ENCODE data around the gene CRYL1.

Gene CRYL1

DNA sequence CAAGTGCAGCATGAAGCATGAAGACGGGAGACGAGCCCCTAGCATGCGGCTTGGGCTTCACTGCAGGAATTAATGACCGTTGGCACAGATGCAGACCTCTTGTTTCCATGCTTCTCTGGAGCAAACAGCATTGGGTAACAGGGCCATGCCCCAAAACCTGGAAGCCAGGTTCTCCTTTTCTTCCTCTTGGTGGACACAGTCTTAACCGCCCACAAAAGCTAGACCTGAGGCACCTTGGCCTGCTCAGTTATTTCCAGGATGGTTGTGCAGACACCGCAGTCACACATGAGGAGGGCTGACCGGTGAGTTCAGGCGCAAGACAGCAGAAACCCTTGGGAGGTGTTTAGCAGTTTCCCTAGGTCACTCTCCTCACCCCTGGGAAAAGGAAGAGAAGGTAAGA, 159.6 kb downstream of the CRYL1 start:
- H3K9me3 ChIP-seq: no peaks in the 10 kb centered on the region
- H3K36me3 ChIP-seq: no peaks in the 10 kb centered on the region
- TF ChIP-seq, protein P1, sequence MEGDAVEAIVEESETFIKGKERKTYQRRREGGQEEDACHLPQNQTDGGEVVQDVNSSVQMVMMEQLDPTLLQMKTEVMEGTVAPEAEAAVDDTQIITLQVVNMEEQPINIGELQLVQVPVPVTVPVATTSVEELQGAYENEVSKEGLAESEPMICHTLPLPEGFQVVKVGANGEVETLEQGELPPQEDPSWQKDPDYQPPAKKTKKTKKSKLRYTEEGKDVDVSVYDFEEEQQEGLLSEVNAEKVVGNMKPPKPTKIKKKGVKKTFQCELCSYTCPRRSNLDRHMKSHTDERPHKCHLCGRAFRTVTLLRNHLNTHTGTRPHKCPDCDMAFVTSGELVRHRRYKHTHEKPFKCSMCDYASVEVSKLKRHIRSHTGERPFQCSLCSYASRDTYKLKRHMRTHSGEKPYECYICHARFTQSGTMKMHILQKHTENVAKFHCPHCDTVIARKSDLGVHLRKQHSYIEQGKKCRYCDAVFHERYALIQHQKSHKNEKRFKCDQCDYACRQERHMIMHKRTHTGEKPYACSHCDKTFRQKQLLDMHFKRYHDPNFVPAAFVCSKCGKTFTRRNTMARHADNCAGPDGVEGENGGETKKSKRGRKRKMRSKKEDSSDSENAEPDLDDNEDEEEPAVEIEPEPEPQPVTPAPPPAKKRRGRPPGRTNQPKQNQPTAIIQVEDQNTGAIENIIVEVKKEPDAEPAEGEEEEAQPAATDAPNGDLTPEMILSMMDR (IDR thresholded peaks at IDR 0.05; ENCODE audit: low read depth, low read length): no peak
- no peak for DNase-seq
- no peaks in the 10 kb centered on the region for H3K4me1 ChIP-seq
- H3K27me3 ChIP-seq: peaks cover 3% of the 10 kb centered on the region; the same call in 1 of the 2 replicates
- no peak overlapping the region for H3K4me3 ChIP-seq (ENCODE audit: low read depth, low read length)

DNA sequence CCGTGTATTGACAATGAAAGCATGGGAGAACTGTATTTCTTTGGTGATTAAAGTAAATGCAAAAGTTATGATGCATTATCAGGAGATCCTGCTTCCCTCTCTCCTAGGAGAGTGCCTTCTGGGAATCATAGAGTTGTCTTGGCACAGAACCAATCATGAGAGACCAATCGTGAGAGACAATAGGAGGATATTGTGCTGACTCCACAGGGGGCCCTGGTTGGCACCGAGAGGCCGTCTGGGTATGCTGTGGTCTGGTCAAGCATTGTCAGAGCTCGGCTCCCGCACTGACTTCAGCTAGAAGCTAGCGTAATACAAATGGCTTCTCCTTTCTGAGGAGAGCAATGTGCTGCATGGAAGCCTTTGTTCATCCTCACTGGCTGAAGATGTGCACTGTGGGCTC, 162.1 kb downstream of the CRYL1 start:
- H3K4me3 ChIP-seq (ENCODE audit: low read depth, low read length): no peak overlapping the region
- no peaks in the 10 kb centered on the region for H3K9me3 ChIP-seq
- H3K27me3 ChIP-seq: no peaks in the 10 kb centered on the region
- DNase-seq: no peak
- no peaks in the 10 kb centered on the region for H3K36me3 ChIP-seq
- TF ChIP-seq, protein P1 (IDR thresholded peaks at IDR 0.05; ENCODE audit: low read depth, low read length): no peak
- no peaks in the 10 kb centered on the region for H3K4me1 ChIP-seq

DNA sequence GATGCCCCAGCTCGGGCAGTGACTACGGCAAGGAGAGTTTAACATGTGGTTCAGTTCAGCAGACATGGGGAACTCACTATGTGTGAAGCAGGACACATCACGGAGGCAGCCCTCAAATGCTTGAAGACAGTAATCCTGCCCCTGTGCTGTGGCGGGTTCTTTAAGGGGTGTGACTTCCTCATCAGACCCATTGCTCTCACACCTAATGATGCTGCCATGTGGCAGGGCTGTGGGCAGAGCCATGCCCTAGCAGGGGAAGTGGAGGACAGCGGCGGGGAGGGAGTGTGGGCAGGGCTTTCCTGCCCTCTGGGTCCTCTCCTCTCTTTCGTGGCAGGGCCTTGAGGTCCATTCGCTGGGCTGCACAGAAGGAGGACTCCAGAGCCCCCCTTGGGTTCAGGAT, 162.5 kb downstream of the CRYL1 start:
- 0 out of 2 replicates have a peak, but pooled peaks cover 3% of the 10 kb centered on the region for H3K27me3 ChIP-seq
- no peaks in the 10 kb centered on the region for H3K9me3 ChIP-seq
- H3K4me3 ChIP-seq (ENCODE audit: low read depth, low read length): no peak overlapping the region
- no peak for DNase-seq
- TF ChIP-seq, protein P1 (IDR thresholded peaks at IDR 0.05; ENCODE audit: low read depth, low read length): no peak
- H3K36me3 ChIP-seq: no peaks in the 10 kb centered on the region
- H3K4me1 ChIP-seq: no peaks in the 10 kb centered on the region

DNA sequence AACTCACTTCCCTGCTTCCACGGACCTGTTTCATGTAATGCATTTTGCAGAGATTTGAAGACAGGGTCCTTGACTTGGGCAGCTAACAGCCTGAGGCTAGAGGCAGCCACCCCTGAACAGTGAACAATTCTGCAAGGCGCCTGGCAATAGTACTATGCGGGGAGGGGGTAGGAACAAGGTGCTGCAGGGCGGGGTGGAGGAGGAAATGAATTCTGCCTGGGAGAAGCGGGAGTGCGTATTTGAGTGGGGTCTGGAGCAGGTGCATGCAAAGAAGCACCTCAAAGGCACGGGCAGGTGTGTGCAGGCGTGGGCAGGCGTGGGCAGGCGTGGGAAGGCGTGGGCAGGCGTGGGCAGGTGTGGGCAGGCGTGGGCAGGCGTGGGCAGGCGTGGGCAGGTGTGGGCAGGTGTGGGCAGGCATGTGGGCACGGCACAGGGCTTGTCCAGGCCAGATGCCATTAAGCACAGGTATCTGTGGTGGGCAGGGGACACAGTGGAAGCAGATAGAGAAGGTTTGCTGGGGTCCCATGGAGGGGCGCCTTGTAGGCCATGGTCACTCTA, 163.1 kb downstream of the CRYL1 start:
- no peak for DNase-seq
- TF ChIP-seq, protein P1 (IDR thresholded peaks at IDR 0.05; ENCODE audit: low read depth, low read length): no peak
- Histone ChIP-seq H3K4me1 (no peaks in the 10 kb centered on the region), H3K4me3 (ENCODE audit: low read depth, low read length) (no peak overlapping the region), H3K27me3 (0 out of 2 replicates have a peak, but pooled peaks cover 4% of the 10 kb centered on the region), H3K9me3 (no peaks in the 10 kb centered on the region), H3K36me3 (no peaks in the 10 kb centered on the region)

DNA sequence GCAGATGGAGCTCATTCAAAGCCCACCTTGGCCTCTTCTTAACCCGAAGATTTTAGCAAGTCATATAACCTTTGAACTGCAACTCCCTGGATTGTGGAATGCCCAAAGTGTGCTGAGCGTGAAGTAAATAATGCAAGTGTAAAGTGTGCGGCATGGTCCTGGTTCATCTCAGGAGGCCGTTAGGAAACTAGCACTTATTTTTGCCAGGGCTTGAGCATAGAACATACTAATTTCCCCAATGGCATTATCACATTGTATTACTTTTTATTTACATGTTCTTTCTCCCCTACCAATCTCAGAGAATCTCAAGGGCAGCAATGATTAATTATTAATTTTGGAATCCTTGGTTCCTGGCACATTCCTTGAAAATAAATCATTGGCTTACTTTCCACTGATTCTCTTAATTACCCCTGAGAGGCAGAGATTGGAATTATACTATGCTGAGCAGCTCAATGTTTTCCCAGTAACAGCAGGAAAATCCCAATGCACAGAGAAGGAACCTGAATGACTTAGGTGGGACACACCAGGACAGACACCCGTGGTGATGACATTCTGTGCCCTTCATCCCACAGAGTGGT, 164.7 kb downstream of the CRYL1 start:
- H3K4me1 ChIP-seq: no peaks in the 10 kb centered on the region
- no peaks in the 10 kb centered on the region for H3K36me3 ChIP-seq
- H3K9me3 ChIP-seq: no peaks in the 10 kb centered on the region
- H3K4me3 ChIP-seq (ENCODE audit: low read depth, low read length): no peak overlapping the region
- TF ChIP-seq, protein P1 (IDR thresholded peaks at IDR 0.05; ENCODE audit: low read depth, low read length): no peak
- DNase-seq: no peak
- H3K27me3 ChIP-seq: peaks cover 13% of the 10 kb centered on the region; the same call in 1 of the 2 replicates

DNA sequence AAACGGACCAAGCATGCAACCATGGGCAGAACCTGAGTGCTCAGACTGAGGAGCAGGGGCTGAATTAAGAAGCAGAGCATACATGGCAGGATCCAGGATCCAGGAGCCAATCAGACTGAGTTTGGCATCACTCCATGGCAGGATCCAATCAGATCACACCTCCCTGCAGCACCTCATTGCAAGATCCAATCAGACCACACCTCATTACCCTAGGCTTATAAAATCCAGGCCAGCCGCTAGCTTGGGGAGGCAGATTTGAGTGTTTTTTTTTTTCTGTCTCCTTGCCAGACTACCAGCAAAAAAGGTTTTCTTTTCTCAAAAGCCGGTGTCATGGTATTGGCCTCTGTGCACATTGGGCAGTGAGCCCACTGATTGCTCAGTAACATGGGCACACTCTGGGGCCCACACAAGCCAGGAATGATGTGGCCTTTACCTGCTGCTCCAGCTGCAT, 165.6 kb downstream of the CRYL1 start:
- DNase-seq: no peak
- Histone ChIP-seq H3K36me3 (no peaks in the 10 kb centered on the region), H3K4me1 (no peaks in the 10 kb centered on the region), H3K9me3 (no peaks in the 10 kb centered on the region), H3K4me3 (ENCODE audit: low read depth, low read length) (no peak overlapping the region), H3K27me3 (peaks cover 13% of the 10 kb centered on the region; the same call in 1 of the 2 replicates)
- TF ChIP-seq, protein P1 (IDR thresholded peaks at IDR 0.05; ENCODE audit: low read depth, low read length): no peak
